ENCODE data around the gene UNG. TPM values are rescaled to one million over a fixed set of nuclear protein-coding genes. Genes with fewer than 3 reads are reported as not detected.
A peak's percentile ranks its signal among the peaks of the same experiment; 100 is the strongest.

Gene UNG
- total and polyA plus RNA-seq, 2 donors (not counting 3 experiments of a cell fraction or from before 2014, with no cell fraction given): 21.5 to 46.7 TPM

- Histone ChIP-seq H3K36me3 (ENCODE audit: control insufficient read depth in 2 of 2, extremely low read depth in 1 of 2, insufficient read depth in 2 of 2, low read length in 2 of 2) (peaks cover 8 to 10% of the 10 kb centered on the region in 2 experiments), H2AFZ (ENCODE audit: low read depth, low read length) (no peak overlapping the region), H3K9ac (replicated peaks; ENCODE audit: extremely low read depth, insufficient read depth, low read length) (no peak overlapping the region), H3K4me3 (replicated peaks in 1 of 3; ENCODE audit: insufficient read depth in 1 of 3, low read depth in 1 of 3, low read length in 3 of 3) (no peak overlapping the region), H3K4me1 (ENCODE audit: control insufficient read depth, extremely low read depth, insufficient read depth, low read length) (peaks cover 7% of the 10 kb centered on the region), H4K20me1 (replicated peaks; ENCODE audit: control insufficient read depth, extremely low read depth, insufficient read depth, low read length) (no peaks in the 10 kb centered on the region), H3K27ac (ENCODE audit: insufficient read depth, low read depth, low read length) (no peak overlapping the region), H3K27me3 (ENCODE audit: control insufficient read depth in 2 of 2, insufficient read depth in 2 of 2, low read length in 2 of 2) (no peaks in the 10 kb centered on the region), H3K9me1 (replicated peaks; ENCODE audit: control insufficient read depth, extremely low read depth, insufficient read depth, low read length) (no peaks in the 10 kb centered on the region), H3K4me2 (ENCODE audit: insufficient read depth, low read length) (no peak overlapping the region), H3K79me2 (ENCODE audit: control insufficient read depth, insufficient read depth, low read length) (no peaks in the 10 kb centered on the region), H3K9me3 (replicated peaks; ENCODE audit: control insufficient read depth, insufficient read depth, low read length) (no peaks in the 10 kb centered on the region)
- CTCF ChIA-PET: no interaction called here
- TF ChIP-seq CTCF (IDR thresholded peaks at IDR 0.05; ENCODE audit: extremely low read depth in 1 of 2, insufficient read depth in 1 of 2, low read depth in 1 of 2, low read length in 2 of 2) (no peak), MYC (IDR thresholded peaks at IDR 0.05; ENCODE audit: low read depth, low read length) (no peak), JUN (IDR thresholded peaks at IDR 0.05; ENCODE audit: borderline replicate concordance, insufficient read depth, insufficient read length, low read depth) (no peak), POLR2AphosphoS5 (IDR thresholded peaks at IDR 0.05; ENCODE audit: insufficient read depth, low read depth, low read length) (no peak), FOS (IDR thresholded peaks at IDR 0.05; ENCODE audit: borderline replicate concordance, insufficient read depth, low read length) (no peak), MAX (IDR thresholded peaks at IDR 0.05; ENCODE audit: insufficient read depth, insufficient read length) (no peak), EZH2 (IDR thresholded peaks at IDR 0.05; ENCODE audit: borderline replicate concordance, low read depth, low read length, severe bottlenecking) (no peak), POLR2A (IDR thresholded peaks at IDR 0.05; ENCODE audit: low read depth, low read length) (no peak)
- POLR2A ChIA-PET: no interaction called here
- BruUV-seq (replicated peaks): no TSS peak
- intact Hi-C loops (cut with micrococcal nuclease) (no loop called here), dilution Hi-C loops (cut with MboI; ENCODE audit: extremely low pct_ligation_motif_present, low sequenced_read_pairs) (no loop called here)
- FAIRE-seq: peak; percentile 28
- no peak for DNase-seq (ENCODE audit: low read depth, low spot score)
Measured at GRCh38 chr12:109088818-109089217, 8.6 kb upstream of the UNG start.

Measured in endothelial cell of umbilical vein (primary cell).